Naive thymus-derived CD4-positive, alpha-beta T cell (primary cell): ENCODE data around the gene DCAF8. TPM values are rescaled to one million over a fixed set of nuclear protein-coding genes. Genes with fewer than 3 reads are reported as not detected.

Source experiments
- ATAC-seq: fragments of 150-1000 bp; cut with Tn5 transposase; 2 replicates; pipeline ENCODE4 v1.10.0; 2021; ENCODE audit warnings: mild to moderate bottlenecking, moderate library complexity
- CTCF ChIA-PET: fragments of 350-600 bp; sonication (Branson Sonifier 250); formaldehyde crosslinking; loops from one replicate; lab custom pipeline; 2021; ENCODE audit warnings: antibody characterized with exemption; lab: Charles Lee
- POLR2A ChIA-PET: fragments of 350-600 bp; sonication (Branson Sonifier 250); formaldehyde crosslinking; loops from one replicate; lab custom pipeline; 2021; ENCODE audit warnings: antibody characterized with exemption, inconsistent platforms; lab: Charles Lee
- DNase-seq, 9 donors: peaks; one replicate each; pipeline versions ENCODE4 v3.0.0 to v3.0.0-alpha.2; 2020 to 2022; ENCODE audit warnings: mixed read lengths in 1 of 9
- H3K27ac ChIP-seq: one replicate; pipeline ENCODE4 v1.7.0; 2013; ENCODE audit warnings: mild to moderate bottlenecking, low read depth, low read length, moderate library complexity
- H3K27me3 ChIP-seq, 2 donors: one replicate each; pipeline ENCODE4 v1.7.0; 2013; ENCODE audit warnings: low read length in 2 of 2, mild to moderate bottlenecking in 2 of 2, moderate library complexity in 2 of 2; ENCODE audit not compliant: control insufficient read depth in 2 of 2, insufficient read depth in 2 of 2
- H3K36me3 ChIP-seq, 3 experiments: 1 replicate in 2 of 3; 2 replicates in 1 of 3; pipeline ENCODE4 v1.7.0; 2013; ENCODE audit warnings: low read length in 3 of 3, mild to moderate bottlenecking in 3 of 3, moderate library complexity in 1 of 3; ENCODE audit not compliant: insufficient read depth in 3 of 3, control insufficient read depth in 2 of 3
- H3K4me1 ChIP-seq, 2 donors: one replicate each; pipeline ENCODE4 v1.7.0; 2013; ENCODE audit warnings: low read length in 2 of 2, mild to moderate bottlenecking in 2 of 2, moderate library complexity in 1 of 2; ENCODE audit not compliant: control insufficient read depth in 2 of 2, insufficient read depth in 2 of 2
- H3K4me3 ChIP-seq: 2 replicates; pipeline ENCODE4 v1.7.0; 2013; ENCODE audit warnings: mild to moderate bottlenecking, low read length
- H3K9me3 ChIP-seq, 3 experiments: 1 replicate in 2 of 3; 2 replicates in 1 of 3; pipeline ENCODE4 v1.7.0; 2013; ENCODE audit warnings: low read length in 3 of 3; ENCODE audit not compliant: control insufficient read depth in 2 of 3
- H3K27ac Mint-ChIP-seq, 9 donors: one replicate each; pipeline ENCODE4 v1.8.0; 2020 to 2022; ENCODE audit warnings: mixed read lengths in 9 of 9, mild to moderate bottlenecking in 8 of 9, moderate library complexity in 5 of 9, inconsistent platforms in 2 of 9
- H3K27me3 Mint-ChIP-seq, 5 donors: one replicate each; pipeline ENCODE4 v1.8.0; 2021 to 2022; ENCODE audit warnings: mixed read lengths in 5 of 5, mild to moderate bottlenecking in 1 of 5
- H3K36me3 Mint-ChIP-seq, 5 donors: one replicate each; pipeline ENCODE4 v1.8.0; 2020 to 2022; ENCODE audit warnings: mixed read lengths in 5 of 5, mild to moderate bottlenecking in 3 of 5, inconsistent platforms in 1 of 5
- H3K4me1 Mint-ChIP-seq, 7 donors: one replicate each; pipeline ENCODE4 v1.8.0; 2020 to 2022; ENCODE audit warnings: mixed read lengths in 7 of 7, mild to moderate bottlenecking in 3 of 7, inconsistent platforms in 1 of 7
- H3K4me3 Mint-ChIP-seq, 10 donors: one replicate each; pipeline ENCODE4 v1.8.0; 2020 to 2022; ENCODE audit warnings: mild to moderate bottlenecking in 10 of 10, mixed read lengths in 10 of 10, moderate library complexity in 6 of 10, inconsistent platforms in 2 of 10
- H3K9me3 Mint-ChIP-seq, 11 donors: one replicate each; pipeline ENCODE4 v1.8.0; 2020 to 2022; ENCODE audit warnings: mixed read lengths in 11 of 11, mild to moderate bottlenecking in 4 of 11, inconsistent platforms in 1 of 11, moderate library complexity in 1 of 11
- intact Hi-C, 2 donors: fragments of 100-400 bp; cut with micrococcal nuclease; formaldehyde crosslinking; loops; one replicate each; pipeline ENCODE4 v1.15.1; 2023
- polyA plus RNA-seq, 2 donors: library from polyadenylated mRNA; unstranded; fragments of 300-500 nt; fragmentation: Illumina TruSeq; gene quantifications; one replicate each; pipeline ENCODE4 v1.2.3, GENCODE V29; 2021
- total RNA-seq, 6 experiments: library from RNA in 5 of 6; stranded (reverse) in 5 of 6; gene quantifications; 1 replicate in 5 of 6; 2 replicates in 1 of 6; pipeline ENCODE4 v1.2.3 and lab custom pipeline; 2021 to 2026

DCAF8 gene
- total and polyA plus RNA-seq, 7 experiments from 2014 or later, result 45.6 to 226 (median 174) TPM

DNA sequence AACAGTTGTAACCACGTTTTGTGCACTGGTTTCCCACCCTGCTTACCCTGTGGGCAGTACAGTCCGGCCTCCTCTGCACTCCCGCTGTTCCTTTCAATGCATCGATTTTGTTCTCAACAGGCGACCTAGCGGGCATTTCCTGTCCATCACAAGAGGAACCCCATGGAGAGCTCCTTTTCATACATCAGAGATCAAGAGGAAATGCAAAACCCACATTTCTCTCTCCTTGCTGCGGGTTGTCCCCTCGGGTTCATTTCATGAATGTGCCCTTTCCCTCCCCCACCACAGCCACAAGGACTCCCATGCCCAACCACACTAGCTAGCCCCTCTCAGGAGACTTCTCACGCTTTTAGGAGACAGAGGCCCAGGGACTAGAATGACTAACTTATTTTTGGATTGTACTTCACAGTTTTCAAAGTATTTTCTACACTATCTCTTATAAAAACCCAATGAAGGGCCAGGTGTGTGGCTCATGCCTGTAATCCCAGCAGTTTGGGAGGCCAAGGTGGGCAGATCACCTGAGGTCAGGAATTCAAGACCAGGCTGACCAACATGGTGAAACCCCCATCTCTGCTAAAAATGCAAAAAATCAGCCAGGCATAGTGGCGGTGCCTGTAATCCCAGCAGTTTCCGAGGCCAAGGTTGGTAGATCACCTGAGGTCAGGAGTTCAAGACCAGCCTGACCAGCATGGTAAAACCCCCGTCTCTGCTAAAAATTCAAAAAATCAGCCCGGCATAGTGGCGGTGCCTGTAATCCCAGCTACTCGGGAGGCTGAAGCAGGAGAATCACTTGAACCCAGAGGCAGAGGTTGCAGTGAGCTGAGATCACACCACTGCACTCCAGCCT is 92.6 kb downstream of the DCAF8 start:
- H3K27ac Mint-ChIP-seq, result peak overlapping the region in 1 of 9 donors; percentile 9
- CTCF ChIA-PET, result no interaction called here

DNA sequence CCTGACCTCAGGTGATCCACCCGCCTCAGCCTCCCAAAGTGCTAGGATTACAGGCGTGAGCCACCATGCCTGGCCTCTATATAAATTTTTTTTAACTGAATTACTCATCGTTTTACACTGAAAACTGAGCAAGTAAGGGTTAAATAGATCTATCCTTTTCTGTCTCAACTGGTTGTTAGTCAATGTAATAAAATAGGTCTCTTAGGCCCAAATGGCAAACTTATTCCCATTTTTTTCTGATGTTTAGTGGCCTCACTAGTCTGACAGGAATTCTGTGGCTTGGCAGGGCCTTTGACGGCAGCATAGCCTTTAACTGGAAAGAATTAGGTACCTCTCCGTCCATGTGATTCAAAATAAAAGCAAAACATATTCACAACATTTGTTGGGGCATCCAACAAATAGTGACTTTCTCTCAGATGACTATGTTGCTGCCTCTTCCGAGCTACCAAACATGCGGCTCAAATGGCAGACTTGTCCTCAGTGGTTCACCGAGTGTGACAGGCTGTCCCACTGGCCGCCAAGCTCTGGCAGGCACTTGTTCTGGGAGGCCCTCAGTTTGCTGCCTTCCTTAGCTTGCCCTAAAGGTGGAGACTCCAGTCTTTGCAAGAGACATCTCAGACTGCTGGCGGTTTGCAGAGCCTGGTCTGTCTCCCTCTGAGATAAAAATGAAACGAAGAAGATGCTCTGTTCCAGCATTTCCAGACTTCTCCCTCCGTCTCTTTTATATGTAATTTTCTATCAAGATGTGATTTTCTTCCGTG is 93.6 kb downstream of the DCAF8 start:
- no peaks in the 10 kb centered on the region for H3K36me3 Mint-ChIP-seq
- H3K4me3 Mint-ChIP-seq, result no peak overlapping the region
- Histone ChIP-seq H3K36me3 (no peaks in the 10 kb centered on the region), H3K4me3 (no peak overlapping the region), H3K9me3 (no peaks in the 10 kb centered on the region), H3K27ac (no peak overlapping the region), H3K27me3 (no peaks in the 10 kb centered on the region), H3K4me1 (no peaks in the 10 kb centered on the region)
- peaks cover 10 to 40% (median 22%) of the 10 kb centered on the region in 5 donors for H3K27me3 Mint-ChIP-seq
- ChIA-PET CTCF (no interaction called here), POLR2A (interaction anchor here (0.7 kb wide), 1 partner anchor 175 kb away, joined by 3 read pairs; no protein-coding TSS in a partner anchor)
- no peak overlapping the region for H3K27ac Mint-ChIP-seq
- intact Hi-C loops, result no loop called here
- no peaks in the 10 kb centered on the region for H3K9me3 Mint-ChIP-seq
- ATAC-seq (no peak), DNase-seq (no peak)
- peaks cover 6 to 12% (median 9%) of the 10 kb centered on the region in 7 donors for H3K4me1 Mint-ChIP-seq

More for the DNA sequence above, 92.6 kb downstream of the DCAF8 start:
- Mint-ChIP-seq H3K4me3 (no peak overlapping the region), H3K36me3 (no peaks in the 10 kb centered on the region), H3K4me1 (peaks cover 6 to 12% (median 9%) of the 10 kb centered on the region in 7 donors), H3K9me3 (no peaks in the 10 kb centered on the region), H3K27me3 (peaks cover 10 to 37% (median 13%) of the 10 kb centered on the region in 5 donors)
- H3K36me3 ChIP-seq, result no peaks in the 10 kb centered on the region
- no peaks in the 10 kb centered on the region for H3K4me1 ChIP-seq
- POLR2A ChIA-PET, result interaction anchor here (0.7 kb wide), 1 partner anchor 176 kb away, joined by 3 read pairs; no protein-coding TSS in a partner anchor
- H3K27me3 ChIP-seq, result no peaks in the 10 kb centered on the region
- ATAC-seq, result peak; percentile 34
- no peak overlapping the region for H3K4me3 ChIP-seq
- no peaks in the 10 kb centered on the region for H3K9me3 ChIP-seq
- DNase-seq, result no peak
- no peak overlapping the region for H3K27ac ChIP-seq
- intact Hi-C loops, result no loop called here

DNA sequence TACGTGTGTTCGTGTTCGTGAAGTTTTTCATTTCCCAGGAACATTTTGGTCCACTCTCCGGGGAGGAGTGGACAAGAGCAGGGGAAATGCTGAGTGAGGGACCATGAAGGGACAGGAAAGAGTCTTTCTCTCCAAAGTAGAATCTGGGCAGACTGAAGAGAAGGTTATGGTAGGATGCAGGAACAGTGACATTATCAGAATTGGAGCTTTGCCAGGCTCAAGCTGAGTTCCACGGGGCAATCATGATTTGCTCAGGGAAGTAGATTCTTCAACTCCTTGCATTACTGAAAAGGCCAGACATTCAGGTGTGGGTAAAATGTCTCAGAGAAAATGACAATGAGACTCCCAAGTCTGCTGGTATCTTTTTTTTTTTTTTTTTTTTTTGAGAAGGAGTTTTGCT is 94.3 kb downstream of the DCAF8 start:
- H3K9me3 ChIP-seq, result no peaks in the 10 kb centered on the region
- no peak overlapping the region for H3K4me3 ChIP-seq
- H3K36me3 ChIP-seq, result no peaks in the 10 kb centered on the region
- H3K4me3 Mint-ChIP-seq, result no peak overlapping the region
- POLR2A ChIA-PET, result no interaction called here
- H3K27me3 ChIP-seq, result no peaks in the 10 kb centered on the region
- H3K4me1 Mint-ChIP-seq, result peaks cover 3 to 12% (median 9%) of the 10 kb centered on the region in 7 donors
- H3K27ac ChIP-seq, result no peak overlapping the region
- peaks cover 16 to 34% (median 22%) of the 10 kb centered on the region in 5 donors for H3K27me3 Mint-ChIP-seq
- no peaks in the 10 kb centered on the region for H3K4me1 ChIP-seq
- no peaks in the 10 kb centered on the region for H3K36me3 Mint-ChIP-seq
- H3K9me3 Mint-ChIP-seq, result no peaks in the 10 kb centered on the region
- intact Hi-C loops, result no loop called here
- H3K27ac Mint-ChIP-seq, result no peak overlapping the region
- CTCF ChIA-PET, result interaction anchor here (1.4 kb wide), 1 partner anchor 84 kb away, joined by 3 read pairs; no protein-coding TSS in a partner anchor
- ATAC-seq, result no peak
- no peak for DNase-seq

DNA sequence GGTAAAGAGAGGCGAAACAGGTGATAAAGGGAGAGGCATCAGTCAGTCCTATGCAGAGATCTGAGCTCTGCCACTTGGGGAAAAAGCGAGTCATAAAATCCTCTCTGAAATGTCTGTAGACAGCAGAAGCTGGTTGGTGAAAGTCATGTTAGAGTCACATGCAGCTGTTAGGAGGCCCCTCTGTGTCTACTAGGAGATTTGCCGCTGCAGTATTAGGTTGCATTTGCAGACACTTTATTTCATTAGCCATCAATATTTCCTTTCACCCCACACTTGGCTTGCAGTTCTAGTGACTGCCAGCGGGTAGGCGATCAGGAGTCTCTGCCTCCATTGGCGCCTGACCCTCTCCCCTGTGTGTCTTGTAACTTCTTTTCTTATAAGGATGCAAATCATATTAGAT is 94.8 kb downstream of the DCAF8 start:
- DNase-seq, result no peak
- Histone ChIP-seq H3K27ac (no peak overlapping the region), H3K27me3 (no peaks in the 10 kb centered on the region), H3K4me3 (no peak overlapping the region), H3K9me3 (no peaks in the 10 kb centered on the region), H3K36me3 (no peaks in the 10 kb centered on the region), H3K4me1 (no peaks in the 10 kb centered on the region)
- no peak for ATAC-seq
- Mint-ChIP-seq H3K27me3 (peaks cover 16 to 30% (median 18%) of the 10 kb centered on the region in 5 donors), H3K9me3 (no peaks in the 10 kb centered on the region), H3K4me1 (peaks cover 3 to 12% (median 9%) of the 10 kb centered on the region in 7 donors), H3K4me3 (no peak overlapping the region), H3K27ac (no peak overlapping the region), H3K36me3 (no peaks in the 10 kb centered on the region)
- ChIA-PET POLR2A (no interaction called here), CTCF (interaction anchor here (1.4 kb wide), 1 partner anchor 85 kb away, joined by 3 read pairs; no protein-coding TSS in a partner anchor)
- intact Hi-C loops, result no loop called here

DNA sequence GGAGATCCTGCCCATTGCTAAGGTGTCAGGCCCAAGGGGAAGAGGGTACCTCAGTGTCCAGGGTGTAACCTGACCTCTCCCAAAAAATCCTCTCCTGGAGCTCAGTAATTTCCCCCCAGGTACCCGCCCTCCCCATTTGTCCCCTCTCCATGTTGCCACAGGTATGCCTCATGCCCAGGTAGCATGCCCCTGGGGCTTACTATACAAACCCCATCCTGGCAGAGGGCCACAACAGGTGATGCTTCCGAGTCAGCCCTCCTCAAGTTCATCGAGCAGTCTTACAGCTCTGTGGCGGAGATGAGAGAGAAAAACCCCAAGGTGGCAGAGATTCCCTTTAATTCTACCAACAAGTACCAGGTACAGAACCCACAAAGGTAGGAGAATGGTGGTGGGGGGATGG is 95.3 kb downstream of the DCAF8 start:
- H3K4me1 ChIP-seq, result no peaks in the 10 kb centered on the region

DNA sequence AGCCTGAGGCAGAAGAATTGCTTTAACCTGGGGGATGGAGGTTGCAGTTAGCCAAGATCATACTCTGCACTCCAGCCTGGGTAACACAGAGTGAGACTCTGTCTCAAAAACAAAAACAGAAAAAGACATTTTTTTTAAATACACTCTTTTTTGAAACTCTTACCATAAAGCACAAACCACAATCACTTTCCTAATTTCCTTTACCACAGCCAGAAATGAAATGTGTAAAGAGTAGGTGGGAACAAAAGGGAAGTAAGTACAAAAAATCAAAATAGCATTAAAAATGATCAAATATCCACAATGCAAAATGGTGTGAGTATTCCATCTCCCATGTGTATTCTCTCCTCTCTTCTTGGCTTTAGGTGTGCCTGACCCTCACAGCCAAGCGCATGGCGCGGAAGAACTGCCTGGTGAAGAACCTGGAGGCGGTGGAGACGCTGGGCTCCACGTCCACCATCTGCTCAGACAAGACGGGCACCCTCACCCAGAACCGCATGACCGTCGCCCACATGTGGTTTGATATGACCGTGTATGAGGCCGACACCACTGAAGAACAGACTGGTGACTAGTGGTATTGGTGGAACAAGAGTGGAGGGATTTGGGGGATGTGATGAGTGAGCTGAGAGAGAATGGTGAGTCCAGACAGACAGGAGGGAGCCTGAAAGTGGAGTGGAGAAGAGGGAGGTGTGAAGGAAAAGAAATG is 96.0 kb downstream of the DCAF8 start:
- Mint-ChIP-seq H3K4me3 (no peak overlapping the region), H3K9me3 (no peaks in the 10 kb centered on the region), H3K27me3 (peaks cover 9 to 25% (median 17%) of the 10 kb centered on the region in 5 donors), H3K36me3 (no peaks in the 10 kb centered on the region), H3K27ac (no peak overlapping the region), H3K4me1 (peaks cover 3 to 12% (median 9%) of the 10 kb centered on the region in 7 donors)
- POLR2A ChIA-PET, result no interaction called here
- Histone ChIP-seq H3K27ac (no peak overlapping the region), H3K4me1 (no peaks in the 10 kb centered on the region), H3K4me3 (no peak overlapping the region), H3K36me3 (no peaks in the 10 kb centered on the region), H3K27me3 (no peaks in the 10 kb centered on the region), H3K9me3 (no peaks in the 10 kb centered on the region)
- no peak for DNase-seq
- intact Hi-C loops, result no loop called here
- ATAC-seq, result no peak
- CTCF ChIA-PET, result interaction anchor here (1.4 kb wide), 1 partner anchor 86 kb away, joined by 3 read pairs; no protein-coding TSS in a partner anchor

More for the DNA sequence above, 95.3 kb downstream of the DCAF8 start:
- H3K27ac Mint-ChIP-seq, result no peak overlapping the region
- peaks cover 13 to 28% (median 17%) of the 10 kb centered on the region in 5 donors for H3K27me3 Mint-ChIP-seq
- Histone ChIP-seq H3K27ac (no peak overlapping the region), H3K9me3 (no peaks in the 10 kb centered on the region), H3K4me3 (no peak overlapping the region), H3K36me3 (no peaks in the 10 kb centered on the region), H3K27me3 (no peaks in the 10 kb centered on the region)
- H3K9me3 Mint-ChIP-seq, result no peaks in the 10 kb centered on the region
- ATAC-seq, result no peak
- ChIA-PET POLR2A (no interaction called here), CTCF (interaction anchor here (1.4 kb wide), 1 partner anchor 85 kb away, joined by 3 read pairs; no protein-coding TSS in a partner anchor)
- intact Hi-C loops, result no loop called here
- peaks cover 3 to 12% (median 9%) of the 10 kb centered on the region in 7 donors for H3K4me1 Mint-ChIP-seq
- H3K4me3 Mint-ChIP-seq, result no peak overlapping the region
- H3K36me3 Mint-ChIP-seq, result no peaks in the 10 kb centered on the region
- no peak for DNase-seq
